Adrenal gland (tissue), 12 donors: ENCODE results near the gene TEX35. TPM values are rescaled to one million over a fixed set of nuclear protein-coding genes. Genes with fewer than 3 reads are reported as not detected.

Experiments used
- DNase-seq, 7 donors: peaks; one replicate each; pipeline ENCODE4 v3.0.0-alpha.2; 2019 to 2020
- H3K27ac ChIP-seq, 5 donors: fragments of 200-600 bp; sonication (generic) in 4 of 5; 1 replicate in 3 of 5; 2 replicates in 2 of 5; pipeline versions ENCODE4 v1.5.1 to v1.8.0; 2016 to 2020; ENCODE audit warnings: mild to moderate bottlenecking in 1 of 5
- H3K27me3 ChIP-seq: fragments of 200-600 bp; 2 replicates; pipeline ENCODE4 v1.8.0; 2021
- H3K36me3 ChIP-seq, 2 donors: fragments of 200-600 bp; replicated peaks in 1 of 2; 1 replicate in 1 of 2; 2 replicates in 1 of 2; pipeline versions ENCODE4 v1.5.1 to v1.8.0; 2018 to 2022
- H3K4me1 ChIP-seq, 2 donors: fragments of 200-600 bp; replicated peaks in 1 of 2; 1 replicate in 1 of 2; 2 replicates in 1 of 2; pipeline versions ENCODE4 v1.5.1 to v1.8.0; 2018 to 2021
- H3K4me3 ChIP-seq, 4 donors: fragments of 200-600 bp; sonication (generic) in 3 of 4; one replicate each; pipeline ENCODE4 v1.5.1; 2016 to 2018
- H3K9me3 ChIP-seq, 3 donors: fragments of 200-600 bp; sonication (generic) in 1 of 3; replicated peaks in 1 of 3; 1 replicate in 2 of 3; 2 replicates in 1 of 3; pipeline versions ENCODE4 v1.5.1 to v1.8.0; 2016 to 2021
- POLR2A ChIP-seq, 2 donors: fragments of 450-650 bp; IDR thresholded peaks; one replicate each; pipeline ENCODE4 v1.6.1; 2017; ENCODE audit warnings: antibody characterized with exemption in 2 of 2, mild to moderate bottlenecking in 2 of 2, moderate library complexity in 1 of 2
- WGBS, 4 donors: extraction: QIAGEN DNeasy Blood & Tissue Kit in 2 of 4; methylation state at CpG; one replicate each; pipeline versions ENCODE4 v1.1.5 to v1.1.7; 2013 to 2017; 5-methylcytosine and 5-hydroxymethylcytosine counted together
- intact Hi-C, 2 donors: fragments of 100-400 bp; cut with DNase I; formaldehyde crosslinking; loops; one replicate each; pipeline versions ENCODE4 v1.14.1 to v1.15.0; 2022 to 2023
- polyA plus RNA-seq, 3 donors: library from polyadenylated mRNA; stranded (reverse); fragments of 200-250 nt in 2 of 3; fragments of 350-450 nt in 1 of 3; fragmentation: Illumina TruSeq in 1 of 3; extraction: RNeasy Lipid Tissue Mini Kit (QIAGEN cat#74804) in 1 of 3; gene quantifications; one replicate each; pipeline ENCODE4 v1.2.3, GENCODE V29; 2013 to 2014
- total RNA-seq, 9 donors: library from RNA; depleted of rRNA in 4 of 9; stranded (reverse); fragments of >200 nt in 4 of 9; fragments of 120-200 nt in 1 of 9; fragmentation: NEBNext Ultra II Directional in 1 of 9; extraction: Animal tissue kit (Norgen Biotek cat#: 25700) in 1 of 9; gene quantifications; one replicate each; pipeline versions ENCODE4 v1.1.0 to v1.2.4, GENCODE V29; 2013 to 2023
- TF ChIP-seq, protein P1 (sequence below), 6 experiments: fragments of 450-650 bp in 4 of 6; fragments of 200-600 bp in 2 of 6; sonication (generic) in 1 of 6; IDR thresholded peaks; 1 replicate in 5 of 6; 2 replicates in 1 of 6; pipeline versions ENCODE4 v1.5.1 to v1.8.0; 2016 to 2021; ENCODE audit warnings: antibody characterized with exemption in 6 of 6, mild to moderate bottlenecking in 2 of 6, moderate library complexity in 1 of 6
- donor health status: healthy with polysubstance abuse.
- donor health status: Bipolar disorder and iron deficiency.
- donor health status: DM: yes; HTN: yes; CAD: no.
- donor health status: DM: no; HTN: no; CAD: no.
- donor health status: DM: no; HTN: no; CAD: no.
- donor health status: DM: yes; HTN: yes; CAD: no.

The TEX35 gene
- total and polyA plus RNA-seq, 12 donors = not detected

DNA sequence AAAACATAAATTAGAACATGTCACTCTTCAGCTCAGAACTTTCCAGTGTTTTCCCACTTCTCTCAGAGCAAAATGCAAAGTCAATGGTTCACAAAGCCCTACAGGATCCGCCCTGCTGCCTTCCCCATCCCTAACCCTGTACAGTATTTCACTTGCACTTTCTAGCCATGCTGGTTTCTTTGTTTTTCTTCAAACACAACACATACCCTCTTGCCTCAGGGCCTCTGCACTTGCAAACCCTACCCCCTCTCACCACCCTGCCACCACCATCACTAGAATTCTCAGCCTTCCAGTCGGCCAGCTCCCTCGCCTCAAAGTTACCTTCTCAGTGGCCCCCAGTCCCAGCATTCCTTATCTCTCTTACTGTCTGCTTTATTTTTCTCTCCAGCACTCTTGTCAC lies 17.6 kb downstream of the TEX35 start:
- H3K36me3 ChIP-seq = no peaks in the 10 kb centered on the region
- WGBS, 4 donors = 90 to 96% (median 91%) methylated on average over 3 of the region's 3 CpGs
- TF ChIP-seq, protein P1, sequence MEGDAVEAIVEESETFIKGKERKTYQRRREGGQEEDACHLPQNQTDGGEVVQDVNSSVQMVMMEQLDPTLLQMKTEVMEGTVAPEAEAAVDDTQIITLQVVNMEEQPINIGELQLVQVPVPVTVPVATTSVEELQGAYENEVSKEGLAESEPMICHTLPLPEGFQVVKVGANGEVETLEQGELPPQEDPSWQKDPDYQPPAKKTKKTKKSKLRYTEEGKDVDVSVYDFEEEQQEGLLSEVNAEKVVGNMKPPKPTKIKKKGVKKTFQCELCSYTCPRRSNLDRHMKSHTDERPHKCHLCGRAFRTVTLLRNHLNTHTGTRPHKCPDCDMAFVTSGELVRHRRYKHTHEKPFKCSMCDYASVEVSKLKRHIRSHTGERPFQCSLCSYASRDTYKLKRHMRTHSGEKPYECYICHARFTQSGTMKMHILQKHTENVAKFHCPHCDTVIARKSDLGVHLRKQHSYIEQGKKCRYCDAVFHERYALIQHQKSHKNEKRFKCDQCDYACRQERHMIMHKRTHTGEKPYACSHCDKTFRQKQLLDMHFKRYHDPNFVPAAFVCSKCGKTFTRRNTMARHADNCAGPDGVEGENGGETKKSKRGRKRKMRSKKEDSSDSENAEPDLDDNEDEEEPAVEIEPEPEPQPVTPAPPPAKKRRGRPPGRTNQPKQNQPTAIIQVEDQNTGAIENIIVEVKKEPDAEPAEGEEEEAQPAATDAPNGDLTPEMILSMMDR (IDR thresholded peaks at IDR 0.05) = no peak
- TF ChIP-seq POLR2A (IDR thresholded peaks at IDR 0.05) = no peak
- H3K27me3 ChIP-seq = no peaks in the 10 kb centered on the region
- no peak overlapping the region for H3K4me3 ChIP-seq
- no peak overlapping the region for H3K27ac ChIP-seq
- intact Hi-C loops = loop anchor here in 1 of 2 donors (5.0 kb wide), 1 partner anchor 472 kb away; no protein-coding TSS in a partner anchor
- H3K9me3 ChIP-seq = no peaks in the 10 kb centered on the region
- no peaks in the 10 kb centered on the region for H3K4me1 ChIP-seq
- no peak for DNase-seq

- peak in 2 of 7 donors; percentile 14 to 49 for DNase-seq
- Histone ChIP-seq H3K27me3 (no peaks in the 10 kb centered on the region), H3K36me3 (no peaks in the 10 kb centered on the region), H3K4me1 (no peaks in the 10 kb centered on the region), H3K9me3 (no peaks in the 10 kb centered on the region), H3K27ac (no peak overlapping the region), H3K4me3 (peak overlapping the region in 1 of 4 donors; percentile 19)
- 40 to 57% (median 50%) methylated on average over 6 to 10 of the region's 10 CpGs for WGBS, 4 donors
- TF ChIP-seq, protein P1 (IDR thresholded peaks at IDR 0.05) = no peak
- TF ChIP-seq POLR2A (IDR thresholded peaks at IDR 0.05) = no peak
- intact Hi-C loops = loop anchor here in 1 of 2 donors (5.0 kb wide), 1 partner anchor 470 kb away; no protein-coding TSS in a partner anchor
These were observed 19.0 kb downstream of the TEX35 start for GRCh38 chr1:178531887-178532286.

DNA sequence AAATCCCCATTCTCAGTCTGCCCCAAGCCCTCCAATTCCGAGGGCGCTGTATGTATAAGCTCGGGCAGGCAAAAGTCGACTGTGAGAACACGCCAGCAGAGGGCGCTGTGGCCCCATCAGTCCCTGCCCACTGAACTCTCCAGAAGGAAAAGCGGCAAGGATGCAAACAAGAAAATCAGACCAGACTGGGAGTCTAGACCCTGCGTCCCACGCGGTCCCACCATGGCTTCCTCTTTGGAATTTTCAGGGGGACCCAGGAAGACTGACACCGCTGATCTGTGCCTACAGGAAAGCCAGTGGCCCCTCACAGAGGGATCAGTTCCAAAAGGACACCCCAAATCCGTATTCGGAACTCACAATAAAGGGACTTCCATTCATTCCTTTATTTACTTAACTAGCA lies 19.5 kb downstream of the TEX35 start:
- 14% methylated on average over 13 of the region's 13 CpGs for WGBS, 4 donors
- intact Hi-C loops = loop anchor here in 1 of 2 donors (5.0 kb wide), 1 partner anchor 470 kb away; no protein-coding TSS in a partner anchor
- Histone ChIP-seq H3K4me1 (no peaks in the 10 kb centered on the region), H3K4me3 (peak overlapping the region in 1 of 4 donors; percentile 19), H3K27ac (no peak overlapping the region), H3K27me3 (no peaks in the 10 kb centered on the region), H3K36me3 (no peaks in the 10 kb centered on the region), H3K9me3 (no peaks in the 10 kb centered on the region)
- DNase-seq = peak; percentile 71 to 94 (median 84)
- TF ChIP-seq, protein P1 (IDR thresholded peaks at IDR 0.05) = peak; percentile 83 to 93 (median 90)
- no peak for TF ChIP-seq POLR2A (IDR thresholded peaks at IDR 0.05)

GRCh38 chr1:178533121-178533946 lies 20.4 kb downstream of the TEX35 start:
- peak in 1 of 7 donors; percentile 43 for DNase-seq
- Histone ChIP-seq H3K27ac (no peak overlapping the region), H3K27me3 (no peaks in the 10 kb centered on the region), H3K4me1 (no peaks in the 10 kb centered on the region), H3K36me3 (no peaks in the 10 kb centered on the region), H3K9me3 (no peaks in the 10 kb centered on the region), H3K4me3 (no peak overlapping the region)
- TF ChIP-seq POLR2A (IDR thresholded peaks at IDR 0.05) = no peak
- TF ChIP-seq, protein P1 (IDR thresholded peaks at IDR 0.05) = no peak
- intact Hi-C loops = loop anchor here in 1 of 2 donors (5.0 kb wide), 1 partner anchor 469 kb away; no protein-coding TSS in a partner anchor
- 73 to 83% (median 80%) methylated on average over 9 of the region's 9 CpGs for WGBS, 4 donors
